Natural killer cell (primary cell): ENCODE results near the gene CAPN5. TPM values are rescaled to one million over a fixed set of nuclear protein-coding genes. Genes with fewer than 3 reads are reported as not detected.
"Not testable (repeated sequence)": the region's sequence is repeated elsewhere in the genome, so short reads cannot be mapped to it uniquely, and the experiment has no call there.

Experiments used
- ATAC-seq, 3 donors: fragments of 150-1000 bp in 2 of 3; fragments of 200-7000 bp in 1 of 3; cut with Tn5 transposase; 1 replicate in 1 of 3; 2 replicates in 2 of 3; pipeline ENCODE4 v1.10.0; 2021; ENCODE audit warnings: mild to moderate bottlenecking in 2 of 3, moderate library complexity in 2 of 3
- DNase-seq, 2 donors: peaks; one replicate each; pipeline versions ENCODE4 v3.0.0 to v3.0.0-alpha.2; 2013 to 2021; ENCODE audit warnings: mixed read lengths in 1 of 2
- H3K27ac ChIP-seq: one replicate; pipeline ENCODE4 v1.5.1; 2013; ENCODE audit warnings: mild to moderate bottlenecking, low read length
- H3K27me3 ChIP-seq: one replicate; pipeline ENCODE4 v1.6.1; 2013; ENCODE audit warnings: low read length; ENCODE audit not compliant: control insufficient read depth, insufficient read depth
- H3K36me3 ChIP-seq: one replicate; pipeline ENCODE4 v1.6.1; 2013; ENCODE audit warnings: low read length; ENCODE audit not compliant: control insufficient read depth, insufficient read depth
- H3K4me1 ChIP-seq: one replicate; pipeline ENCODE4 v1.6.1; 2013; ENCODE audit warnings: low read length; ENCODE audit not compliant: control insufficient read depth, insufficient read depth
- H3K4me3 ChIP-seq: one replicate; pipeline ENCODE4 v1.5.1; 2013; ENCODE audit warnings: low read length
- H3K9me3 ChIP-seq: one replicate; pipeline ENCODE4 v1.6.1; 2013; ENCODE audit warnings: low read length; ENCODE audit not compliant: control insufficient read depth, insufficient read depth
- H3K27ac Mint-ChIP-seq, 2 donors: one replicate each; pipeline ENCODE4 v1.8.0; 2022; ENCODE audit warnings: mild to moderate bottlenecking in 2 of 2, mixed read lengths in 2 of 2, moderate library complexity in 1 of 2
- H3K27me3 Mint-ChIP-seq, 2 donors: one replicate each; pipeline ENCODE4 v1.8.0; 2022; ENCODE audit warnings: low read depth in 2 of 2, mixed read lengths in 2 of 2
- H3K36me3 Mint-ChIP-seq: one replicate; pipeline ENCODE4 v1.8.0; 2022; ENCODE audit warnings: mixed read lengths
- H3K4me1 Mint-ChIP-seq, 2 donors: one replicate each; pipeline ENCODE4 v1.8.0; 2022; ENCODE audit warnings: mixed read lengths in 2 of 2
- H3K4me3 Mint-ChIP-seq: one replicate; pipeline ENCODE4 v1.8.0; 2022; ENCODE audit warnings: mild to moderate bottlenecking, moderate library complexity, mixed read lengths
- H3K9me3 Mint-ChIP-seq, 2 donors: one replicate each; pipeline ENCODE4 v1.8.0; 2022; ENCODE audit warnings: mixed read lengths in 2 of 2
- CTCF ChIP-seq: fragments of 200-600 bp; IDR thresholded peaks from one replicate; pipeline ENCODE4 v1.8.0; 2022; ENCODE audit warnings: antibody characterized with exemption
- WGBS: methylation state at CpG from one replicate; pipeline ENCODE4 v1.1.7; 2013; ENCODE audit warnings: missing lambda C conversion rate; ENCODE audit not compliant: insufficient coverage; 5-methylcytosine and 5-hydroxymethylcytosine counted together
- intact Hi-C: fragments of 100-400 bp; cut with micrococcal nuclease; formaldehyde crosslinking; loops from one replicate; pipeline ENCODE4 v1.14.2; 2022
- total RNA-seq, 4 donors: library from RNA; stranded (reverse); fragments of 120-200 nt in 1 of 4; gene quantifications; one replicate each; pipeline versions ENCODE4 v1.2.3 to v1.2.4, GENCODE V29; 2013 to 2022

The CAPN5 gene
- total RNA-seq, 3 donors from 2014 or later (not counting 1 experiment from before 2014, with no cell fraction given), result 32.3 to 34.5 (median 34.3) TPM

GRCh38 chr11:77047928-77048446 is 18.8 kb upstream of the CAPN5 start:
- not testable (repeated sequence) for H3K27ac ChIP-seq, DNase-seq, H3K4me3 Mint-ChIP-seq, H3K9me3 Mint-ChIP-seq, H3K27me3 ChIP-seq, H3K4me3 ChIP-seq, H3K9me3 ChIP-seq, H3K36me3 Mint-ChIP-seq, H3K36me3 ChIP-seq, H3K4me1 ChIP-seq
- Mint-ChIP-seq H3K27ac (peak overlapping the region; percentile 47 to 74), H3K4me1 (peaks cover 13 to 20% of the 10 kb centered on the region in 2 donors), H3K27me3 (peaks cover 16 to 17% of the 10 kb centered on the region in 2 donors)
- intact Hi-C loops, result loop anchor here (1.0 kb wide), 2 partner anchors 43 to 140 kb away; no protein-coding TSS in a partner anchor
- WGBS, result 80% methylated on average over 3 of the region's 7 CpGs
- peak; percentile 1 for TF ChIP-seq CTCF
- peak in 1 of 3 donors; percentile 1 for ATAC-seq

GRCh38 chr11:77049026-77049425 is 17.7 kb upstream of the CAPN5 start:
- WGBS, result 50% methylated on average over 5 of the region's 6 CpGs
- H3K4me3 ChIP-seq, result no peak overlapping the region
- peaks cover 13 to 14% of the 10 kb centered on the region in 2 donors for H3K27me3 Mint-ChIP-seq
- H3K27ac ChIP-seq, result no peak overlapping the region
- peaks cover 7% of the 10 kb centered on the region for H3K27me3 ChIP-seq
- TF ChIP-seq CTCF, result no peak
- H3K4me3 Mint-ChIP-seq, result no peak overlapping the region
- H3K9me3 Mint-ChIP-seq, result no peaks in the 10 kb centered on the region
- intact Hi-C loops, result no loop called here
- H3K27ac Mint-ChIP-seq, result peak overlapping the region in 1 of 2 donors; percentile 15
- H3K9me3 ChIP-seq, result no peaks in the 10 kb centered on the region
- no peak for DNase-seq
- no peaks in the 10 kb centered on the region for H3K36me3 Mint-ChIP-seq
- H3K4me1 ChIP-seq, result peaks cover 7% of the 10 kb centered on the region
- no peaks in the 10 kb centered on the region for H3K36me3 ChIP-seq
- peaks cover 13 to 20% of the 10 kb centered on the region in 2 donors for H3K4me1 Mint-ChIP-seq
- no peak for ATAC-seq

- Mint-ChIP-seq H3K9me3 (no peaks in the 10 kb centered on the region), H3K4me1 (peaks cover 13 to 15% of the 10 kb centered on the region in 2 donors), H3K4me3 (no peak overlapping the region), H3K27ac (no peak overlapping the region), H3K27me3 (peaks cover 0 to 3% of the 10 kb centered on the region in 2 donors), H3K36me3 (no peaks in the 10 kb centered on the region)
- peaks cover 4% of the 10 kb centered on the region for H3K4me1 ChIP-seq
- TF ChIP-seq CTCF, result no peak
- H3K27ac ChIP-seq, result no peak overlapping the region
- no peaks in the 10 kb centered on the region for H3K27me3 ChIP-seq
- 81% methylated on average over 3 of the region's 3 CpGs for WGBS
- intact Hi-C loops, result no loop called here
- H3K9me3 ChIP-seq, result peaks cover 5% of the 10 kb centered on the region
- DNase-seq (no peak), ATAC-seq (no peak)
- H3K36me3 ChIP-seq, result no peaks in the 10 kb centered on the region
- no peak overlapping the region for H3K4me3 ChIP-seq
Measured at GRCh38 chr11:77051511-77051910, 15.3 kb upstream of the CAPN5 start.

- no peaks in the 10 kb centered on the region for H3K27me3 ChIP-seq
- WGBS, result 91% methylated on average over 6 of the region's 7 CpGs
- no peak overlapping the region for H3K4me3 Mint-ChIP-seq
- intact Hi-C loops, result no loop called here
- H3K36me3 ChIP-seq, result no peaks in the 10 kb centered on the region
- no peak overlapping the region for H3K27ac ChIP-seq
- peaks cover 2 to 3% of the 10 kb centered on the region in 2 donors for H3K9me3 Mint-ChIP-seq
- no peaks in the 10 kb centered on the region for H3K36me3 Mint-ChIP-seq
- H3K4me1 Mint-ChIP-seq, result peaks cover 5 to 6% of the 10 kb centered on the region in 2 donors
- DNase-seq (no peak), ATAC-seq (no peak)
- H3K4me3 ChIP-seq, result no peak overlapping the region
- H3K4me1 ChIP-seq, result no peaks in the 10 kb centered on the region
- H3K9me3 ChIP-seq, result peaks cover 14% of the 10 kb centered on the region
- H3K27ac Mint-ChIP-seq, result no peak overlapping the region
- TF ChIP-seq CTCF, result no peak
- no peaks in the 10 kb centered on the region for H3K27me3 Mint-ChIP-seq
Measured at GRCh38 chr11:77052518-77052917, 14.3 kb upstream of the CAPN5 start.
